G401.6 (cell line): ENCODE results near the gene ADAM30.

Experiments used
- FAIRE-seq: peaks from 2 replicates; lab custom pipeline; 2012; peaks lifted over from hg19 to GRCh38; lab: Jason Lieb, UNC

ADAM30 gene

DNA sequence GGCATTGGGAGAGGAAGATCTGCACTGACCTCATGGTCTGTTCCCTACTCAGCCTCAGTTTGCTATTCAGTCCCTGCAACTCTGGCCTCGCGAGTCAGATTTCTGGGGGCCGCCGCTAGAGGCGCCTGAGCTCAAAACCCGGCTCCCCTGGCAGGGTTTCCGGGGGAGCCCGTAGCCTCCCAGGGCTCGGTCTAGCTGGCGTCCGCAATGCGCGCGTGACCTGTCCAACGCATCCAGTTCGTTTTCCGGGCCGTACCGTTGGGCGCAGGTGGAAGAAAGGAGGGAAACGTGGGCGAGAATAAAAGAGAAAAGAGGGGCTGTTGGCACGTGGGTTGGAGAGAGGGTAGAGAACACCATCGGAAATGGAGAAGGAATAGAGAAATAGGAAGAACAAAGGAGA, at the start of gene ADAM30:
TSS of gene ADAM30 (minus strand) at position 213 of the 400 bp plus-strand sequence. CDS start at position 34, 179 bp downstream.
- no peak for FAIRE-seq

- no peak for FAIRE-seq
Observed at GRCh38 chr1:119943216-119943615, 46.9 kb upstream of the ADAM30 start.

DNA sequence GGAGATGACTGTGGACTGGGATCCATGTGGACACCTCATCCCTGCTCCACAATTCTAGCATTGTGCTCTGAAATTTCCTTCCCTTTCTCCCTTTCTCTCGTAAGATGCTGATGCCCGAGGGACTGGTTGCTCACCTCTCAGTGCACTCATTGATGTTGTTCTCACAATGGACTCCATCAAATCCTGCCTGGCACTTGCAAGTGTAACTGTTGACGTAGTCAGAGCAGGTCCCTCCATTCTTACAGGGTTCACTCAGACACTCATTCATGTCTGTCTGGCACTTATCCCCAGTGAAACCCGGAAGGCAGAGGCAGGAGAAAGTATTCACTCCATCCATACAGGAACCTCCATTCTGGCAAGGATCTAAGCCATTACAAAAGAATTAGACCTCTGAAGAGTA, 45.1 kb upstream of the ADAM30 start:
- FAIRE-seq: no peak

DNA sequence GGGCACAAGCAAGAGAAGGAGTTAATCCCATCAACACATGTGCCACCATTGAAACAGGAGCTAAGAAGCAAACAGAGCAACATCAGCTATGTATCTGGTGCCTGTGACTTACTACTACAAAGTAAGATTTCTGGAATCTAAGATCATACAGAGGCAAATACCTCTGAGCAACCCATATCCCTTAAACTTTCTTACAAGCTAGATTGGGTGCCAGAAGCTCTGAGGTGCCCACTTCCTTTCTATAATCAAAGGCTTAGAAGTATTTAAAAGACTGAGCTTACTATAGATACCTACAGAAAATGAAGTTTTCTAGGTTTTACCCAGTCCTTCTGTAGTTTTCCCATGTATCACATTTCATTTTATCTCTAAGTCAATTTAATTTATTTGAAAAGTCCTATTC, 44.4 kb upstream of the ADAM30 start:
- FAIRE-seq: no peak

DNA sequence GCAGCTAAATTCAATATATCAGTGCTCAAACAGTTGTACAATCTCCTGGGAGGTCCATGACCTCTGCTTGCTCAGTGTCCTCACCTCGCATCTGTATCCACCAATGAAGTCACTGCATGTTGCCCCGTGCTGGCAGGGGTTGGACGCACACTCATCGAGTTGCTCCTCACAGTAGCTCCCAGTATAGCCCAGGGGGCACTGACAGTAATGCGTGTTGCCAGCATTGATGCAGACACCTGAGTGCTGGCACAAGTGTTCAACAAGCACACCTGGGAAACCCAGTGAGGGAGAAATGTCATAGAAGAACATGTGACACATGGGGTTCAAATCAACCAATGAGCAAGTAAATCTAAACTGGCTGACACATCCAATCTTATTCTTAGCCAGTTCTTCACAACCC, 40.9 kb upstream of the ADAM30 start:
- no peak for FAIRE-seq

DNA sequence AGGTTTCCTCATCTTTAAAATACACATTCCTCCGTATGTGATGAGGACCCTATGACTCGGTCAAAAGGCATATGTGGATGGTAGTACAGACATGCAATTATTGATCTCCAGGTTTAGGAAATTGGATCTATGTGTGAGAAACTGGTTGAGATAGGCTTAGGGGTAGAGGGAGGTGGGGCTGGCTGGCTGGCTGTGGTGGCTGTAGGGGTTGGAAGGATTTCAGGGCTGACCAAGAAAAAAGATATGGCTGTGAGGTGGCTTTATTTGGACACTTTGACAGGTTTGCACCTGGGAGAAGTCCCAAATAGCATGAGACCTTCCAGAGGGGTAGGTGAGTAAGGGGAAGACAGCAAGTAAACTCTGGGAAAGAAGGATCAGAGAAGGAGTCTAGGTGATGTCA, 39.6 kb upstream of the ADAM30 start:
- FAIRE-seq: no peak

- FAIRE-seq: no peak
Observed at GRCh38 chr1:119935373-119935772, 39.1 kb upstream of the ADAM30 start.

GRCh38 chr1:119933397-119933796, 37.1 kb upstream of the ADAM30 start:
- no peak for FAIRE-seq

- FAIRE-seq: no peak
Observed at GRCh38 chr1:119929643-119930315, 33.5 kb upstream of the ADAM30 start.

DNA sequence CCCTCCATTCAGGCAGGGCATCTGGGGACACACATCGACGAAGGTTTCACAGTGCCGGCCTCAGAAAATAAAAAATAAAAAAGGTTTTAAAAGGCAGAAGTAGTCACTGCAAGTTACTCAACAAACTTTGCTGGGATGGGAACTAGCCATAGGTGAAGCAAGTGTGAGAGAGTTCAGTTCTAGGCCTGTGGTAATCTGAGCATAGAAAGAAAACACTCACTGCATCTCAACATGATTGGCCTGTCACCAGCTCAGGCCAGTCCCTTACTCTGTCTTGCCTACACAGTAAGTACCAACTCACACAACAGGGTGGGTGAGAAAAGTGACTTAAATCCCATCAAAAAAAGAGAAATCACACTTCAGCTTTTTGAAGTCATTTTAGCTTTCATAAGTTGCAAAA, 30.2 kb upstream of the ADAM30 start:
- no peak for FAIRE-seq

GRCh38 chr1:119924948-119925898, 28.9 kb upstream of the ADAM30 start:
- FAIRE-seq: no peak

- FAIRE-seq: no peak
Observed at GRCh38 chr1:119920104-119920968, 24.0 kb upstream of the ADAM30 start.

- no peak for FAIRE-seq
Observed at GRCh38 chr1:119919241-119919640, 22.9 kb upstream of the ADAM30 start.

DNA sequence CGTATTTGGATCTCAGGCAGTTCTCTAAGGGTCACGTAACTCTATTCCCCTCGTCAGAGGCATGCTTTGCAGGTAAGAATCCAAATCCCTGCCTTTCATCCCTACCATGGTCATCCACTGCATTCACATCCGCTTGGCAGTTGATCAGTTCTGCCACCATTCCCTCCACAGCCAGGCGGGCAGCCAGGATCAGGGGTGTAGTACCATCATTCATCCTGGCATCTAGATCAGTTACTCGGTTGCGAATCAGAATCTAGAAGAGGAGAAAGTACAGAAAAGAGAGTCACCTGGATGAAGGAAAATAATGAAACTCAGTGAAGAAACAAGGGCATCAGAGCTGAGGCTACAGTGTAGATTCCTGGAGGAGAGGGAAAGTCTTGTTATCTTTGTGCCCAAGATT, 22.0 kb upstream of the ADAM30 start:
- FAIRE-seq: no peak

DNA sequence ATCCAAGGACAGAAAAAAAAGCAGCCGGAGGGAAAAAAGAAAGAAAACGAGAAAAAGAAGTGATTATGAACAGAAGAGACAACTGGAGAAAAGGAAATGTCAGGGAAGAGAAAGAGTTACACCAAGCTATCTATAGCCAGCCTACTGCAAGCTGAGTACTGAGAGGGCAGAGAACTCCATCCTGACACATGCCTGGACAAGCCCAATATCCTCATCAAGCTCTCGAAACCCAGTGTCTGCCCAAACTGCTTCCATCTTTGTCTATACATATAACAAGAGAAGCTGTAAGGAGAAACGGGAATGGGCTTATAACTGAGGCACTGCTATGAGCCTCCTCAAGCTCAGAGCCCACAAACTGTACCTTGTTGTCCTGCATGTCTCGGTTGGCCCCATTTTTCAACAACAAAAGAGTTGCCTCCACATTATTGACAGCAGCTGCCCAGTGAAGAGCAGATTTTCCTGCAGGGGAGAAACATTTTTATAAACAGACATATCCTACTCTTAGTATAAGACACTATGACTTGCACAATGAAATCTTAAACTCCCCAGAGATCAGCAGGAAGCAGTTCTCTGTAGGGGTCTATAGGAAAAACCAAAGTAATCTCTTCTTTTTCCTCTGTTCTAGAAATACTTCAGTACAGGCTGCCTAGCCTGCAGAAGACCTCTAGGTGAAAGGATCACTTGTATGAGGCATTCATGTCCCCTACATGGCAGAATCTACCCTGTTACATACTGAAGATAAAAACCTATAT, 21.2 kb upstream of the ADAM30 start:
- no peak for FAIRE-seq

GRCh38 chr1:119915517-119915916, 19.2 kb upstream of the ADAM30 start:
- no peak for FAIRE-seq

DNA sequence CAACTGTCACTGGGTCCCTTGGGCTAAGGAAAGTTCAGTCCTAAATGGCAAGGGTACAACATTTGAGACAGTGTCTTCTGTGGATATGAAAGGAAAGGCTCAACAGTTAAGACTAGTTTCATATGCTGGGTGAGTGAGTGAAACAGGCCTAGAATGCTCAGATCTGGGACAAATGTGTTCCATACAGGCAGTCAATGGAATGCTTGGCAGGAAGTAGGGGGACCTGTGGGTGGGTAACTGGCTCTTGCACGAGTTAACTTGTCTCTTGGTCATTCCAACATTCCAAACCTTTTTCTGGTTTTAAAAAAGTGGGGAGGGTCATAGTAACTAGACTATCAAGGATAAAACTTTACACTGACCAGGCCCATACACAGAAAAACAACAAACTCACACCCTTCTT, 17.8 kb upstream of the ADAM30 start:
- FAIRE-seq: no peak

GRCh38 chr1:119912963-119913362, 16.6 kb upstream of the ADAM30 start:
- no peak for FAIRE-seq

DNA sequence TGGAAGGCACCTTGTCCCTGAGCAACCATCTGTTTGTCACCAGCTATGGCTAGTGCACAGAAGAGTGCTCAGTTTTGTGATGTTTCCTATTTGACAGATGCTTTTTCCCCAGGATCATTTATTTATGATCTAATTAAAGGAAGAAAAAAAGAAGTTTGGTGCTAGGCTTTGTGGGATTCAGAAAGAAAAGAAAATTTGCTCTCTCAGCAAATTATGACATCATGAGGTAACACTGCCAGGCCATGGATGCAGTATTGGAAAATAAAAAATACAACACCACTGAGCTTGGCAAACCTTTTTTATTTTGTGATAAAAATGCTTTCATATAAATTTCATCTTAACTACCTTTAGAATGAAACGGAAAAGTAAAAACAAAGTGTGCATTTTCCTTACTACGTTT, 15.5 kb upstream of the ADAM30 start:
- no peak for FAIRE-seq

DNA sequence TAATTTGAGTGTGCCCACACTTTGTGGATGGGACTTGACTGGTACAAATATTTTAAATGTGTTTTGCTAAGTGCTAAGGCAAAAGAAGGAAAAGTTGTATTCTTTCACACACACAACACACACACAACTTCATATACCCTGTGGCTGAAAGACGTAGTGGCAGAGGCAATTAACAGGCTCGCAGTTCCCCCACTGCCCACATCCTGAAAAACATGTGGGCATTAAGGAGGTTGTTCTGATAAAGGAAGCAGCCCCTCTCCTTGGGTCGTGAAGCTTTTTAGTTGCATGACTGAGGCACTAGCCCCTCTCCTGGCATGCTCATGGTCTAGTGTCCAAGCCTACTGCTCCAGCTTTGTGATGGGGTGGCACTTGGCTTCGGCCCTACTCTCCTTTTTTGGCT, 14.3 kb upstream of the ADAM30 start:
- no peak for FAIRE-seq

GRCh38 chr1:119909890-119910596, 13.7 kb upstream of the ADAM30 start:
- FAIRE-seq: no peak
